ENCODE measurements around the gene EGR1. TPM values are rescaled to one million over a fixed set of nuclear protein-coding genes. Genes with fewer than 3 reads are reported as not detected.
"Not testable (repeated sequence)": the region's sequence is repeated elsewhere in the genome, so short reads cannot be mapped to it uniquely, and the experiment has no call there.

EGR1 gene
- total RNA-seq, 1 donor from 2014 or later: 25.1 TPM

DNA sequence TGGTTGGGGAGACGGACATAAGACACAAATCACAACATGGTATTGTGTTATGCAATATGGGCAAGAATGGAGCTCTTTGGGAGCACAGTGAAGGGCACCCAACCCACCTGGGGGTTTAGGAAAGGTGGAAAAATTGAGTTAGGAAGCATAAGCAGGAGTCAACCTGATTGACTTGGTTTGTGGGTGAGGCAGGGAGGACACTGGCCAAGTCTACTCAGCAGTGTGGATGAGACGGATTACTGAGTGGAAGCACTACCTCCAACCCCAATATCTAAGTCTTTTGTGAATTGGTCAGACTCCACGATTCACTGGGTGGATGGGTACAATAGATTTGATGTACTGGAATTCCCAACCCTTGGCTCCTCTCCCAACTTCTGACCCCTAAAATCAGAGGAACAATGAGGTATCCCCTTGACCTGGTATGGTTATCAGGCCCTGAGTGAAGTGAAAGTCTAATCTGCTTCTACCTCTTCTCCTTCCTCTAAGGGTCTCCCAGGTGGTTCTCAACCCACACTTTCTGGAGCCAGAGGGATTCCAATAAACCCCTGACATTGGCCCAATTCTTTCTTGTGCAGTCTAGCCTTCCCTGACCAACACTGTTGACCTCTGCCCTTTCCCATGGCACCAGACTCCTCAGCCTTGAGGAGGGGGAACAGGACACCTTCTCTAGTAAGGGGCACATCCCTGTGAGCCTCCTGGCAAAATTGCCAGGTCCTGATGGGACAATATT is 5.2 kb downstream of the EGR1 start:
- H3K79me2 ChIP-seq (ENCODE audit: low read depth): peaks cover 11% of the 10 kb centered on the region
- no peak overlapping the region for H3K27ac ChIP-seq
- peaks cover 16% of the 10 kb centered on the region for H3F3A ChIP-seq (ENCODE audit: low read depth)
- peak; percentile 51 for DNase-seq (ENCODE audit: low spot score)
- TF ChIP-seq EZH2phosphoT487 (IDR thresholded peaks at IDR 0.05) (no peak), EZH2 (IDR thresholded peaks at IDR 0.05) (no peak)
- TF ChIP-seq, protein P1, sequence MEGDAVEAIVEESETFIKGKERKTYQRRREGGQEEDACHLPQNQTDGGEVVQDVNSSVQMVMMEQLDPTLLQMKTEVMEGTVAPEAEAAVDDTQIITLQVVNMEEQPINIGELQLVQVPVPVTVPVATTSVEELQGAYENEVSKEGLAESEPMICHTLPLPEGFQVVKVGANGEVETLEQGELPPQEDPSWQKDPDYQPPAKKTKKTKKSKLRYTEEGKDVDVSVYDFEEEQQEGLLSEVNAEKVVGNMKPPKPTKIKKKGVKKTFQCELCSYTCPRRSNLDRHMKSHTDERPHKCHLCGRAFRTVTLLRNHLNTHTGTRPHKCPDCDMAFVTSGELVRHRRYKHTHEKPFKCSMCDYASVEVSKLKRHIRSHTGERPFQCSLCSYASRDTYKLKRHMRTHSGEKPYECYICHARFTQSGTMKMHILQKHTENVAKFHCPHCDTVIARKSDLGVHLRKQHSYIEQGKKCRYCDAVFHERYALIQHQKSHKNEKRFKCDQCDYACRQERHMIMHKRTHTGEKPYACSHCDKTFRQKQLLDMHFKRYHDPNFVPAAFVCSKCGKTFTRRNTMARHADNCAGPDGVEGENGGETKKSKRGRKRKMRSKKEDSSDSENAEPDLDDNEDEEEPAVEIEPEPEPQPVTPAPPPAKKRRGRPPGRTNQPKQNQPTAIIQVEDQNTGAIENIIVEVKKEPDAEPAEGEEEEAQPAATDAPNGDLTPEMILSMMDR (IDR thresholded peaks at IDR 0.05): no peak
- H3K9me3 ChIP-seq (ENCODE audit: low read depth): no peaks in the 10 kb centered on the region
- H3K27ac Mint-ChIP-seq: no peak overlapping the region
- no peak overlapping the region for H2AFZ ChIP-seq (replicated peaks)
- no peak overlapping the region for H3K9ac ChIP-seq
- H3K4me2 ChIP-seq: no peak overlapping the region
- H3K36me3 Mint-ChIP-seq: peaks cover 22% of the 10 kb centered on the region
- peaks cover 26% of the 10 kb centered on the region for H3K27me3 Mint-ChIP-seq (ENCODE audit: insufficient read depth, low read depth)
- peaks cover 29% of the 10 kb centered on the region for H3K4me1 Mint-ChIP-seq
- H4K20me1 ChIP-seq (ENCODE audit: low read depth): peaks cover 29% of the 10 kb centered on the region
- peaks cover 8% of the 10 kb centered on the region for H3K9me3 Mint-ChIP-seq
- H3K27me3 ChIP-seq: peaks cover 31% of the 10 kb centered on the region
- no peak overlapping the region for H3K4me3 Mint-ChIP-seq
- no peaks in the 10 kb centered on the region for H3K36me3 ChIP-seq
- H3K4me3 ChIP-seq: no peak overlapping the region
- peaks cover 9% of the 10 kb centered on the region for H3K4me1 ChIP-seq

DNA sequence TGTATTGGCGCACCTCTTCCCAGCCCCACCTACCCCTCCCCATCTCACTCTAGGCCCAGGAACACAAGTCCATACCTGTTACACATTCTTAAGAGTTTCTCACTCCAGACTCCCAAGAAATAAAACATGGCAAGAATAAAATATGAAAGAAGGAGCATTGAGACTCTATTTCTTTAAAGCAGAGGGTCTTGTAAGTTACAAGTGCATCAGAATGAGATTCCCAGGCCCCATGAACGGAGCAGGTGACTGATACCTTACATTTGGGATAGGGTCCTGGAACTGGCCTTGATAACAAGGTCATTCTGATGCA is 5.7 kb downstream of the EGR1 start:
- Histone ChIP-seq H3K4me3 (no peak overlapping the region), H3K36me3 (no peaks in the 10 kb centered on the region), H3K9me3 (ENCODE audit: low read depth) (no peaks in the 10 kb centered on the region), H3K27me3 (peaks cover 26% of the 10 kb centered on the region), H2AFZ (replicated peaks) (no peak overlapping the region), H3K4me2 (no peak overlapping the region), H3K27ac (no peak overlapping the region), H3K9ac (no peak overlapping the region), H3F3A (ENCODE audit: low read depth) (peaks cover 14% of the 10 kb centered on the region), H3K79me2 (ENCODE audit: low read depth) (peaks cover 8% of the 10 kb centered on the region), H4K20me1 (ENCODE audit: low read depth) (peaks cover 24% of the 10 kb centered on the region), H3K4me1 (peaks cover 7% of the 10 kb centered on the region)
- DNase-seq (ENCODE audit: low spot score): no peak
- H3K27ac Mint-ChIP-seq: no peak overlapping the region
- peaks cover 29% of the 10 kb centered on the region for H3K4me1 Mint-ChIP-seq
- H3K4me3 Mint-ChIP-seq: no peak overlapping the region
- H3K36me3 Mint-ChIP-seq: peaks cover 22% of the 10 kb centered on the region
- H3K9me3 Mint-ChIP-seq: peaks cover 8% of the 10 kb centered on the region
- TF ChIP-seq, protein P1 (IDR thresholded peaks at IDR 0.05): no peak
- TF ChIP-seq EZH2 (IDR thresholded peaks at IDR 0.05) (no peak), EZH2phosphoT487 (IDR thresholded peaks at IDR 0.05) (no peak)
- H3K27me3 Mint-ChIP-seq (ENCODE audit: insufficient read depth, low read depth): peaks cover 26% of the 10 kb centered on the region

DNA sequence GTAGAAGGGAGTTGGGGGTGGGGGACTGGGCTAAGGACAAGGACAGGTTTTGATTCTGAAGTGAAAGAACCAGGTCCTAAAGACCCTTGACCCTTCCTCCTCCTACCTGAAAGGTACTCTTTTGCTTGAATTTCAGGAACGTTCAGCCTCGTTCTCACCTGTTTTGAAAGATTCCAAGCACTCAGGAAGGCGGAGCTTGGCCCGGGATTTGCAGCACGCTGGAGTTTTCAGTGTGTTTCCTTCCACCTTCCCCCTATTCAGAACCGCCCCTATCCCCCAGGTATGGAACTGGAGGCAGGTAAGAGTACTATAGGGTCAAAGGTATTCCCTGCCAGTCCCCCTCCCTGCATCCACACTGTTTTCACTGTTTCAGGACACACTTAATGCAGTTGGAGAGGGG is 7.1 kb downstream of the EGR1 start:
- Histone ChIP-seq H4K20me1 (ENCODE audit: low read depth) (peaks cover 11% of the 10 kb centered on the region), H2AFZ (replicated peaks) (no peak overlapping the region), H3K9me3 (ENCODE audit: low read depth) (no peaks in the 10 kb centered on the region), H3K9ac (no peak overlapping the region), H3K27me3 (peaks cover 12% of the 10 kb centered on the region), H3K4me3 (no peak overlapping the region), H3K36me3 (no peaks in the 10 kb centered on the region), H3K4me2 (no peak overlapping the region), H3F3A (ENCODE audit: low read depth) (peaks cover 11% of the 10 kb centered on the region), H3K4me1 (no peaks in the 10 kb centered on the region), H3K27ac (no peak overlapping the region), H3K79me2 (ENCODE audit: low read depth) (no peaks in the 10 kb centered on the region)
- Mint-ChIP-seq H3K36me3 (peaks cover 12% of the 10 kb centered on the region), H3K4me1 (peaks cover 19% of the 10 kb centered on the region), H3K27ac (no peak overlapping the region), H3K27me3 (ENCODE audit: insufficient read depth, low read depth) (peaks cover 22% of the 10 kb centered on the region), H3K4me3 (no peak overlapping the region), H3K9me3 (peaks cover 4% of the 10 kb centered on the region)
- no peak for DNase-seq (ENCODE audit: low spot score)
- TF ChIP-seq, protein P1 (IDR thresholded peaks at IDR 0.05): no peak
- TF ChIP-seq EZH2phosphoT487 (IDR thresholded peaks at IDR 0.05) (no peak), EZH2 (IDR thresholded peaks at IDR 0.05) (no peak)

DNA sequence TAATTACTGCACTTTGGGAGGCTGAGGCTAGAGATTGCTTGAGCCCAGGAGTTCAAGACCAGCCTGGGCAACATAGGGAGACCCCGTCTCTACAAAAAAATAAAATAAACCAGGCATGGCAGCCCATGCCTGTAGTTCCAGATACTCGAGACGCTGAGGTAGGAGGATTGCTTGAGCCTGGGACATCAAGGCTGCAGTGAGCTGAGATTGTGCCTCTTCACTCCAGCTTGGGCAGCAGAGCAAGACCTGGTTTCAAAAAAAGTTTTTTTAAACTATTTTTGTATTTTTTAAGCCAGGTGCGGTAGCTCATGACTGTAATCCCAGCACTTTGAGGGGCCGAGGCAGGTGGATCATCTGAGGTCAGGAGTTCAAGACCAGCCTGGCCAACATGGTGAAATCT is 7.9 kb downstream of the EGR1 start:
- peaks cover 11% of the 10 kb centered on the region for H3K4me1 Mint-ChIP-seq
- peaks cover 18% of the 10 kb centered on the region for H3K27me3 Mint-ChIP-seq (ENCODE audit: insufficient read depth, low read depth)
- H4K20me1 ChIP-seq (ENCODE audit: low read depth); H3K79me2 ChIP-seq (ENCODE audit: low read depth); H3K9me3 Mint-ChIP-seq; H3K27me3 ChIP-seq; H3K9ac ChIP-seq; H3K36me3 ChIP-seq; H2AFZ ChIP-seq (replicated peaks); H3K27ac ChIP-seq; H3K27ac Mint-ChIP-seq; H3K4me3 ChIP-seq; H3K36me3 Mint-ChIP-seq; H3K4me2 ChIP-seq; H3K9me3 ChIP-seq (ENCODE audit: low read depth); H3K4me1 ChIP-seq; H3K4me3 Mint-ChIP-seq; DNase-seq (ENCODE audit: low spot score): not testable (repeated sequence)
- H3F3A ChIP-seq (ENCODE audit: low read depth): peaks cover 11% of the 10 kb centered on the region
